GM18505 (cell line): ENCODE data around the gene ZNF14.
"Not testable (repeated sequence)": the region's sequence is repeated elsewhere in the genome, so short reads cannot be mapped to it uniquely, and the experiment has no call there.

Experiments used
- ATAC-seq: cut with Tn5 transposase; IDR thresholded peaks from one replicate; pipeline ENCODE4 v1.9.1; 2021; ENCODE audit not compliant: unreplicated experiment
- POLR2A ChIP-seq: IDR thresholded peaks from 4 replicates; pipeline ENCODE4 v1.6.1; 2011; ENCODE audit warnings: borderline replicate concordance; ENCODE audit not compliant: insufficient read depth, insufficient read length; ENCODE audit errors: extremely low read depth

Gene ZNF14

DNA sequence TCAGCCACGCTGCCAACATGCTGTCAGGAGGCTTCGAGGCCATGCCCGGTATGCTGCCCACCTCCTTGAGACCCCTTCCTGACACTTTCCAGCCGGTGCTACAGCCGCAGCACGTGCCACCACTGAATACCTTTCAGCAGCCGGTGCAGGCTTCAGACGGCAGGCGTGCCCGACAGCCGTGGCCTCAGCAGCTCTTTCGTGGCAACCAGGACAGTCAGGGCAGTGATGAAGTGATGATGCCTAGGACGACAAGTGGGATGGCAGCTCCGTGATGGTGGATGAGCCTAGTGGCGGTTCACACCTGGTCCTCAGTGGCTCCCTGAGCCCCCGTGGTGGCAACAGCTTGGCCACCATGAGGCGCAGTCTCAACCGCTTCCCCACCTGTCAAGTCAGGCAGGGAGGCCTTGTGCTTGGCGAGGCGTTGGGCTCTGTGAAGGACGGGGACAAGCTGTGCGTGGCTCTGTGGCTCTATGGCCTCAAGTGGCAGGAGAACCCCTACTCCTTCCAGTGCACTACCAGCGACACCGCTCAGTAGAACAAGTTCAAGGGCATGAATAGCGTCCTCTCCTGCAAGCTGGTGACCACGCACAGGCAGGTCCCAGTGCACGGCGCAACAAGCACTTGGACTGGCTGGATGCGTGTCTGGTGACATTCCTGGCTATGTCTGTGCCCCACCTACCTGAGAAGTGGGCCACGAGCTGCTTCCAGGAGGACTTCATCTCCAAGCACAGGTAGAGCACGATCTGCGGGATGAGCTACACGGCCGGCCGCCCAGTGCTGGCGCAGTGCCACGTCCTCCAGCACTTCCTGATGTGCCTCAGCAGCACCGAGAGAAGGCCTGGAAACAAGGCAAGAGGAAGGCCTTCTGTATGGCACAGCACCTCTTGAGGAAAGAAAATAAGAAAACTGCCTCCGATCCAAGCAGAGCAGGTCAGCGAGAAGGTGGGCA lies 18.2 kb upstream of the ZNF14 start:
- no peak for ATAC-seq
- TF ChIP-seq POLR2A: no peak

- no peak for TF ChIP-seq POLR2A
- no peak for ATAC-seq
Measured at GRCh38 chr19:19749908-19750841, 17.3 kb upstream of the ZNF14 start.

GRCh38 chr19:19749117-19749907 lies 16.4 kb upstream of the ZNF14 start:
- no peak for ATAC-seq
- no peak for TF ChIP-seq POLR2A

GRCh38 chr19:19748249-19748938 lies 15.5 kb upstream of the ZNF14 start:
- no peak for TF ChIP-seq POLR2A
- ATAC-seq: no peak

- no peak for TF ChIP-seq POLR2A
- ATAC-seq: no peak
Measured at GRCh38 chr19:19747357-19748220, 14.7 kb upstream of the ZNF14 start.

GRCh38 chr19:19746286-19747213 lies 13.6 kb upstream of the ZNF14 start:
- TF ChIP-seq POLR2A: no peak
- no peak for ATAC-seq

- no peak for ATAC-seq
- no peak for TF ChIP-seq POLR2A
Measured at GRCh38 chr19:19745496-19746285, 12.8 kb upstream of the ZNF14 start.

DNA sequence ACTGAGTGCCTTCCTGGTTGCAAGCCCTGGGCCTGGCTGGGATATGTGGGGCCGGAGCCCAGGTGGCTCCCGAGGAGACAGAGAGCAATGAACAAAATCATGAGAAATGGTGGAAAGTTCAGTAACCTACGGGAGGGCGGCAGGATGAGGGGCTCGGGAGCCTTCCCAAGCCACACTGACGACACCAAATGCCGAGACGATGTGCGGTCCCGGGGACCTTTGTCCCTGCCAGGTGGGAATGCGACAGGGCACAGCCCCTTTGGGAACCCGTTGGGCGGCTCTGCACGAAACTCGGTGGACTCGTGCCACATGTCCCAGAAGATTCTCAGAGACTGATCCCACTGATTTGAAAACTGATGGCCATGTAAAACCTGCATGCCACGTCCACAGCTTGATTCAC lies 11.7 kb upstream of the ZNF14 start:
- no peak for ATAC-seq
- no peak for TF ChIP-seq POLR2A

GRCh38 chr19:19743921-19744320 lies 11.0 kb upstream of the ZNF14 start:
- ATAC-seq: not testable (repeated sequence)

DNA sequence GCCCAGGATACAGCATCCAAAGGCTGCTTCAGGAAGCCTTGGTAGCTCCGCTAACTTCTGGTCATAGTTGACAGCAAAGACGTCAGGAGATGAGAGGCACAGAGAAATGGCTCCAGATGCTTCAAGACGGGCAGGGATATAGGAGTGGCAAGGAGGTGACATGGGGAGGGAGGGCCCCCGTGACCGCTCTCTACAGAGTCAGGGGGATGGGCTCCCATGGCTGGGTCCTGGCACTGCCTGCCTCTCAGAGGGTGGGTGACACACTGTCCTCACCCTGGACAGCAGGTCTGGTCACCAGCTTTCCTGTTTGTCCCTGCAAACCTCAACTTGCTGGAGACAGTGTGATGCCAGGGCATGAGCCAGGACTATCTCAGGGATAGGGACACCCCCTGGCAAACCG lies 10.3 kb upstream of the ZNF14 start:
- no peak for ATAC-seq
- no peak for TF ChIP-seq POLR2A
